Ectodermal cell (in vitro differentiated cells): ENCODE data around the gene PSMC2. TPM values are rescaled to one million over a fixed set of nuclear protein-coding genes. Genes with fewer than 3 reads are reported as not detected.

Experiments used
- H3K27ac ChIP-seq: 2 replicates; pipeline ENCODE4 v1.7.0; 2013; ENCODE audit warnings: mild to moderate bottlenecking, low read depth, low read length; ENCODE audit not compliant: insufficient read depth, poor library complexity, severe bottlenecking
- H3K27me3 ChIP-seq: 2 replicates; pipeline ENCODE4 v1.7.0; 2013; ENCODE audit warnings: mild to moderate bottlenecking, low read length; ENCODE audit not compliant: insufficient read depth, control insufficient read depth, poor library complexity, severe bottlenecking
- H3K36me3 ChIP-seq: one replicate; pipeline ENCODE4 v1.7.0; 2013; ENCODE audit warnings: low read length; ENCODE audit not compliant: control insufficient read depth, insufficient read depth
- H3K4me1 ChIP-seq: one replicate; pipeline ENCODE4 v1.7.0; 2013; ENCODE audit warnings: low read length; ENCODE audit not compliant: control insufficient read depth, insufficient read depth
- H3K4me3 ChIP-seq: 2 replicates; pipeline ENCODE4 v1.7.0; 2013; ENCODE audit warnings: low read depth, low read length, control low read depth; ENCODE audit not compliant: insufficient read depth
- H3K9me3 ChIP-seq: 2 replicates; pipeline ENCODE4 v1.7.0; 2013; ENCODE audit warnings: mild to moderate bottlenecking, low read length, moderate library complexity; ENCODE audit not compliant: control insufficient read depth
- WGBS, 2 experiments: methylation state at CpG; one replicate each; pipeline ENCODE4 v1.1.7; 2013; ENCODE audit warnings: missing lambda C conversion rate in 2 of 2; 5-methylcytosine and 5-hydroxymethylcytosine counted together
- polyA plus RNA-seq, 4 experiments: library from polyadenylated mRNA; stranded (reverse); fragments of 50-300 nt; gene quantifications; one replicate each; pipeline ENCODE4 v1.2.3, GENCODE V29; 2013

The PSMC2 gene
- 143 TPM for polyA plus RNA-seq (2013, experiment 1 of 4)
- polyA plus RNA-seq (2013, experiment 2 of 4): 139 TPM
- polyA plus RNA-seq (2013, experiment 3 of 4): 104 TPM
- polyA plus RNA-seq (2013, experiment 4 of 4): 114 TPM

DNA sequence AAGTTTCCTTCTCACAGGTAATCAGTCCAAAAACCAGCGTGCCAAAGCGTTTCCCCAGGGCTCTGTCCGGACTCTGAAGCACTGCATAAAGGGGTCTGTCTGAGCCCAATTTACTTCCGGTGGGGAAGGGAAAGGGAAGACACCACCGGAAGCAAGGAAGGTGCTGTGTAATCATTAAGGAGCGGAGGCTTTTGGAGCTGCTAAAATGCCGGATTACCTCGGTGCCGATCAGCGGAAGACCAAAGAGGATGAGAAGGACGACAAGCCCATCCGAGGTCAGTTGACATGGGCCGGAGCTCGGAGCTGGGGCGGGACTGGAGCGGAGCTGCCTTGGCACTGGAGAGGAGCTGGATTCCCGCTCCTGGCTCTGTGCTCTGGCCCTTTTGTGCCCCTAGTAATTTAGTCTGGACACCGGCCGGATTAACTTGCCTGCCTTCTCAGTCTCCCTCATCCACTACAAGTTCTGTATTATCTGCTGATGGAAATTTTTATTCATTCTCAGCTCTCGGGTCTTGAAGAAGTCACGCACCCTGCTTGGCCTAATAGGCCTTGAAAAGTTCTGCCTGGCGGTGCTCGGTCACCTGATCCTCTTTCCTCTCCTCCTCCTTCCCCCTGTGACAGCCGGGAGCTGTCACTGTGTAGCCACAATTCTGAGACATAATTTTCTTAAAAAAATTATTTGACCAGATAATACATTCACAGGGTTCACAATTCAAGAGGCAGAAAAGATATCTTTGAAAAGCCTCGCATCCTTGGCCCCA, at the start of gene PSMC2:
TSS of gene PSMC2 (plus strand) at position 137 of the 761 bp plus-strand sequence. CDS start at position 206, 69 bp downstream.
- 1% methylated on average over 25 of the region's 25 CpGs for WGBS, 2 experiments
- no peaks in the 10 kb centered on the region for H3K27me3 ChIP-seq
- peak within 1 kb of the TSS; percentile 86 for H3K4me3 ChIP-seq
- H3K9me3 ChIP-seq: no peaks in the 10 kb centered on the region
- peaks cover 5% of the 10 kb centered on the region for H3K4me1 ChIP-seq
- H3K27ac ChIP-seq: peak within 1 kb of the TSS; percentile 74
- H3K36me3 ChIP-seq: peaks cover 3% of the 10 kb centered on the region

DNA sequence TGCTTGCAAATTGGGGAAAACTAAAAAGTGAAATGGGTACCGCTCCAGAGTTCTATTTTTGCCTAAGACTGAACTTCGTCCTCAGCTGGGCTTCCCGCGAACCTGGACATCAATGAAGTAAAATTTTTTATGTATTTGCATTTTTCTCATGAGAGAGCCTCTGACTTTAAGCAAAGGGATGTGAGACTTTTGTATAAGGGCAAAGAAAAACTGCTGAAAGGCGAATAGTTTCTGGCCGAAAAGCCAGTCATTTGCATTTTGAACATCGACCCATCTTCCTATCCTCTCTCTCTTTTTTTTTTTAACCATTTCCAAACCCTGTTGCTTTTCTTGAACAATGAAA, 49.6 kb upstream of the PSMC2 start:
- Histone ChIP-seq H3K27ac (no peak overlapping the region), H3K27me3 (no peaks in the 10 kb centered on the region)
- 2 to 4% methylated on average over 7 of the region's 7 CpGs for WGBS, 2 experiments

DNA sequence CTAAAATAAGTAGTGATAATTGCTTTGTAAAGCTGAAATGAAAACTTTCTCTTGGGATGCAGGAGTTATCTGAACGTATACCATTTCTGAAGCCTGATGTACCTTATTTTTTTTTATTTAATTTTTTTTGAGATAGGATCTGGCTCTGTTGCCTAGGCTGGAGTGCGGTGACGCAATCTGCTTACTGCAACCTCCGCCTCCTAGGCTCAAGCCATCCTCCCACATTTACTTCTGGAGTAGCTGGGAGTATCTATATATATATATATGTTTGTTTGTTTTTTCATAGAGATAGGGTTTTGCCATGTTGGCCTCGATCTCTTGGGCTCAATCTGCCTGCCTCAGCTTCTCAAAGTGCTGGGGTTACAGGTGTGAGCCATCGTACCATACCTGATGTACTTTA, 47.8 kb upstream of the PSMC2 start:
- H3K9me3 ChIP-seq: no peaks in the 10 kb centered on the region
- 86 to 93% methylated on average over 5 to 6 of the region's 6 CpGs for WGBS, 2 experiments
- no peaks in the 10 kb centered on the region for H3K27me3 ChIP-seq
- peaks cover 40% of the 10 kb centered on the region for H3K36me3 ChIP-seq
- H3K4me3 ChIP-seq: no peak overlapping the region
- H3K4me1 ChIP-seq: no peaks in the 10 kb centered on the region
- no peak overlapping the region for H3K27ac ChIP-seq

More for the DNA sequence above, 49.6 kb upstream of the PSMC2 start:
- Histone ChIP-seq H3K9me3 (no peaks in the 10 kb centered on the region), H3K4me3 (peak overlapping the region; percentile 80), H3K36me3 (peaks cover 26% of the 10 kb centered on the region), H3K4me1 (no peaks in the 10 kb centered on the region)

DNA sequence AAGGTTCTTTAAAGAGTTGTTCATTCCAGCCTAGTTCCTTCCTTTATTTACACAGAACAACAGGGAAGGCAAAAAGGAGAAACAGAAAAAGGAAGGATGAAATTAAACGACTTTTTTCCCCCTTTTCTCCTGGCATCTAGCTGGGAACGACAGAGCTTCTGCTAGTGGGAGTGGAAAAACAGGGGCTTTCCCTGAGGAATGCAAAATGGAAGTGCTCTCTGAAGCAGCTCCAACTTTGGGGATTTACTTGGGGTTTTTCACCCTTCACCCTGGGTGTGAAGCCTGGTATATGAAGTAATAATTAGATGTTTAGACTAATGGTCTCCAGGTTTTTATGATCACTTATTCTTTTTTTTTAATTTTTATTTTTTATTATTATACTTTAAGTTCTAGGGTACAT, 46.0 kb upstream of the PSMC2 start:
- WGBS, 2 experiments: 89 to 100% methylated on average over 2 of the region's 2 CpGs
- H3K27ac ChIP-seq: no peak overlapping the region
- peaks cover 50% of the 10 kb centered on the region for H3K36me3 ChIP-seq

DNA sequence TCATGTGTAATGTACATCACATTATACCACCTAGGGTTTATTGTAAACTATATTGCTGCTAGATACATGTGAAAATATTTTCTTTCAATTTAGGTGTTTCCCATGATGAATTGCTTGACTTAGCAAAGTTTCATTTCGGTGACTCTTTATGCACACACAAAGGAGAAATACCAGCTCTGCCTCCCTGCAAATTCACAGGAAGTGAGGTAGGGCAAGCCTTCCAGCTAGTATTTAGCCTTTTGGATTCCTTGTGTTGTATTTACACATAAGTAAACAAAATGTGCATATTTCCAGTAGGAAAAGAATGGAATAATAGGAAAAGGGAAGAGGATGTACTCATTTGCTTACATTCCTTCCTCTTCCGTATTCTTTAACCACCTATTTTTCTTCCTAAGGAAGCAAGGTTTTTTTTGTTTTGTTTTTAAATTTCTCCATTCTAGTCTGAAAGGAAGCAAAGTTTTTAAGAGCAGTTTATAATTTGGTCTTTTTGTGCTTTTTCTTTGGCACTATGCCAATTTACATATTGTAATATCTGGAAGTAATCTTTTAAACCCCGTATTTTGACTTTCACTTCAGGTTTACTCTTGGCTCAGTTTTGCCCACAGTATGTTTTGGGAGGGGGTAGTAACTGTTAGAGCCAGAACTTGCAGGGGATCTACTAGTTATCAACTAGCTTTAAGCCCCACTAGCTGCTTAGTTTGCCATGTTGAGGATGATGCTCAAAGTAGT, 39.8 kb upstream of the PSMC2 start:
- 95 to 100% methylated on average over 1 to 3 of the region's 3 CpGs for WGBS, 2 experiments
- H3K9me3 ChIP-seq: no peaks in the 10 kb centered on the region
- no peaks in the 10 kb centered on the region for H3K27me3 ChIP-seq
- H3K4me1 ChIP-seq: no peaks in the 10 kb centered on the region
- H3K4me3 ChIP-seq: no peak overlapping the region
- H3K36me3 ChIP-seq: peaks cover 58% of the 10 kb centered on the region
- H3K27ac ChIP-seq: no peak overlapping the region

More for the DNA sequence above, 46.0 kb upstream of the PSMC2 start:
- Histone ChIP-seq H3K27me3 (no peaks in the 10 kb centered on the region), H3K4me1 (no peaks in the 10 kb centered on the region), H3K9me3 (no peaks in the 10 kb centered on the region), H3K4me3 (no peak overlapping the region)

DNA sequence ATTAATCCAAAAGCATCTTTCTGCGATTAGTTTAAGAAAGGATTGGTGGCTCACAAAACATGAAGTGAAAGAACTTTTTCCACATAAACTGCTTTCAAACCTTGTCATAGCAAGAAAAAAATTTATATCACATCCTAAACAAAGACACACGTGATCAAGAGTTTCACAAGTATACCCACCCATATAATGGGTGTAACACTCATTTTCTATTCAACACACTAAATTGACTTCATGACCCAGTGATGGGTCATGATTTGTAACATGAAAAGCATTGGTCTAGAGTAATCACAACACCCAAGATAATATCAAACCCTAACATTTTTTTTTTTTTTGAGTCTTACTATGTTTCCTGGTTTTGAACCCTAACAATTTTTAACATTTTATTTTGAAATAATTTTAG, 32.6 kb upstream of the PSMC2 start:
- H3K27ac ChIP-seq: no peak overlapping the region
- H3K4me3 ChIP-seq: no peak overlapping the region
- WGBS, 2 experiments: 96 to 100% methylated on average over 2 of the region's 2 CpGs
- no peaks in the 10 kb centered on the region for H3K4me1 ChIP-seq
- H3K9me3 ChIP-seq: no peaks in the 10 kb centered on the region
- H3K27me3 ChIP-seq: no peaks in the 10 kb centered on the region
- H3K36me3 ChIP-seq: peaks cover 59% of the 10 kb centered on the region

DNA sequence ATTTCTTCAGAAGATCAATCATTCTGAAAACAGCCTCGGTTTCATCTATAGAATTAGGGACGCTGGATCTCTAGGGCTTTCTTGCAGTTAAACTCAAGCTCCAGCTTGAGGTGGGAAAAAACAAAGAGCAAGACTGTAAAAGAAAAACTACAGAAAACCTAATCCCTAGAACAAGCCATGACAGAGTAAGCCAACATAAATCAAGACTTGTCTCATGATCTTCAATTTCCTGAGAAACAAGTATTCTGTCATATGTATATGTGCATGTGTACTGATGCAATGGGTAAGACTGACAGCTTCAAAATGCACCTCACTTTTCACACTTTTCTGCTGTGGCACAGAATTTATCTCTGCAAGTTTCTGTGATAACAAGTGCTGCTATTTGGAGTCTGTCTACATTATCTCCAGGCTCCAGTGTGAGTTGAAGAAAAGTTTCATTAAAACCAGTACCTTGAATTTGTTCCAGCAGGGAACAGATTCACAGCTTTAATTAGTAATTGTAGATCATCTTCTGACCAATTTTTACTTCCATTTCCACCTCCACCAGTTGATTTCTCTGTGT, 31.0 kb upstream of the PSMC2 start:
- Histone ChIP-seq H3K36me3 (peaks cover 59% of the 10 kb centered on the region), H3K9me3 (no peaks in the 10 kb centered on the region)
- WGBS, 2 experiments: 88 to 96% methylated on average over 2 of the region's 2 CpGs

DNA sequence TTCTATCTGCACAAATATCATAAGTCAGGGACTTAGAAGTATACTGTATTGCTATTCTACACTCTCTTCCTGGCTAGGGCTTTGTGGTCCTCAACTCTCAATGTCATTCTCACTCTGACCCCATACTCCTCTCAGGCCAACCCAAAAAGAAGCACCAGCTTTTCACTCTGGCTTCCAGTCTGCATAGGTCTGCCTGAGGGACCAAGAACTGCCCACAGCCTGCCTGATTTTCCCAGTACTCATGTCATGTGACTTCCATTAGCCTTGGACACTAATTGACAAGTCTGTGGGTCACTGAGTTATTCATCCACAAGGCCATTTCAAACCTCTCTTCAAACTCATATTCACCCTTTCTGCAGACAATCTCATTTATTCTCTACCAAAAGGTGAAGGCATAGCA, 30.4 kb upstream of the PSMC2 start:
- Histone ChIP-seq H3K27me3 (no peaks in the 10 kb centered on the region), H3K27ac (no peak overlapping the region), H3K4me3 (no peak overlapping the region), H3K4me1 (no peaks in the 10 kb centered on the region), H3K9me3 (no peaks in the 10 kb centered on the region), H3K36me3 (peaks cover 55% of the 10 kb centered on the region)

More for the DNA sequence above, 31.0 kb upstream of the PSMC2 start:
- H3K4me3 ChIP-seq: no peak overlapping the region
- no peak overlapping the region for H3K27ac ChIP-seq
- no peaks in the 10 kb centered on the region for H3K27me3 ChIP-seq
- no peaks in the 10 kb centered on the region for H3K4me1 ChIP-seq

DNA sequence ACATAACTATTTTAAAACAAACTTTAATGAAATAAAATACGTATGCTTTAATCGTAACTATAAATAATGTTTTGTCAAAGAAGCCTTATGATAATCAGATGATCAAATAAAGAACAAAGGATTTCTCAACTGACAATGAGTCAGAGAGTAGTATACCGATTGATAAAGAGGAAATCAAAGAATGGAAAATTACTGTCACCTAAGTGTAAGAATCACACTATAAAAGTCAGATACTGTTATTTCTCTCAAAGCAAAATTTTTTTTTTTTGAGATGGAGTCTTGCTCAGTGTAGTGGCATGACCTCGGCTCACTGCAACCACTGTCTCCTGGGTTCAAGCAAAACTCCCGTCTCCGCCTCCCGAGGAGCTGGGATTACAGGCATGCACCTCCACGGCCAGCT, 21.7 kb upstream of the PSMC2 start:
- Histone ChIP-seq H3K36me3 (peaks cover 10% of the 10 kb centered on the region), H3K4me3 (no peak overlapping the region), H3K27ac (no peak overlapping the region), H3K4me1 (no peaks in the 10 kb centered on the region), H3K9me3 (no peaks in the 10 kb centered on the region), H3K27me3 (no peaks in the 10 kb centered on the region)
- WGBS, 2 experiments: 87 to 95% methylated on average over 5 to 6 of the region's 8 CpGs

DNA sequence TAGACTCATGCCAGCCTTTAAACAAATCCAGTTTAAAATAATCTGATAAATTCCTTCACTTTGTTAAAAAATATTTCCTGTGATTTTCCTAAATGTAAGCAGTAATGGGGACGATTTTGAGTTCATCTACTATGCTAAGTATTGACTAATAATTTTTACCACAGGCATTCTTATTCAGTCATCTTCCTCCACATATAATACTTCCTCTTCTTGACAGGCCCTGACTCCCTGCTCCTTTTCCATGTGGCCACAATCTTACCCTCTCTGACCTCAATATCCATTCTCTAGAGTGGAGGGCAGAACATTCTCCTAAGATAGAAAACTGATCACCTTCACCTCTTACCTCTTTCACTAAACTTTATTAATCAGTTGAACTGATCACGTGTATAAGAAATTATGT, 10.7 kb upstream of the PSMC2 start:
- no peaks in the 10 kb centered on the region for H3K9me3 ChIP-seq
- H3K27ac ChIP-seq: no peak overlapping the region
- no peaks in the 10 kb centered on the region for H3K27me3 ChIP-seq
- peaks cover 31% of the 10 kb centered on the region for H3K36me3 ChIP-seq
- H3K4me3 ChIP-seq: no peak overlapping the region
- WGBS, 2 experiments: 97 to 100% methylated on average over 1 to 2 of the region's 2 CpGs
- H3K4me1 ChIP-seq: no peaks in the 10 kb centered on the region
